ENCODE results near the gene RLBP1. TPM values are rescaled to one million over a fixed set of nuclear protein-coding genes. Genes with fewer than 3 reads are reported as not detected.

The RLBP1 gene
- total and polyA plus RNA-seq, 9 donors: not detected

DNA sequence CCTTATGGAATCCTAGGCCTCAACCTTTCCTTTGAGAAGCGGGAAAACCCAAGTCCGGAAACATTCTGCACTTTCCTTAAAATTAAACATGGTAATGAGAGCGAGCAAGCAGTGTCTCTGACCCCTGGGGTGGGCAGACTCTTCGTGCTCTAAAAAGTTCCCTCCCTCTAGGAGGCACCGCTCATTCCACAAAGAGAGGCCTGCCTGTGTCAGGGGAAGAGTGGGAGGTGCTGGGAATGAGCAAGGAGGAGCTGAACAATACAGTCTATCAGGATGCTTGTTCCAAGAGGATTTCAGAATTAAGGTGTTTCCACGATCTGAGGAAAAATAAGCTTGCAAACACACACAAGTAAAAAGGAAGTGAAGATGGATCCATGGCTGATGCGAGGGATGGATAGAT lies 6.0 kb upstream of the RLBP1 start:
- H3K36me3 ChIP-seq: no peaks in the 10 kb centered on the region
- H3K27ac ChIP-seq: no peak overlapping the region
- no peaks in the 10 kb centered on the region for H3K9me3 ChIP-seq
- no peak for DNase-seq
- WGBS, 3 donors: 61 to 72% (median 64%) methylated on average over 7 of the region's 7 CpGs
- no peaks in the 10 kb centered on the region for H3K4me1 ChIP-seq (ENCODE audit: insufficient read depth)
- H3K4me3 ChIP-seq: no peak overlapping the region
- TF ChIP-seq, protein P1, sequence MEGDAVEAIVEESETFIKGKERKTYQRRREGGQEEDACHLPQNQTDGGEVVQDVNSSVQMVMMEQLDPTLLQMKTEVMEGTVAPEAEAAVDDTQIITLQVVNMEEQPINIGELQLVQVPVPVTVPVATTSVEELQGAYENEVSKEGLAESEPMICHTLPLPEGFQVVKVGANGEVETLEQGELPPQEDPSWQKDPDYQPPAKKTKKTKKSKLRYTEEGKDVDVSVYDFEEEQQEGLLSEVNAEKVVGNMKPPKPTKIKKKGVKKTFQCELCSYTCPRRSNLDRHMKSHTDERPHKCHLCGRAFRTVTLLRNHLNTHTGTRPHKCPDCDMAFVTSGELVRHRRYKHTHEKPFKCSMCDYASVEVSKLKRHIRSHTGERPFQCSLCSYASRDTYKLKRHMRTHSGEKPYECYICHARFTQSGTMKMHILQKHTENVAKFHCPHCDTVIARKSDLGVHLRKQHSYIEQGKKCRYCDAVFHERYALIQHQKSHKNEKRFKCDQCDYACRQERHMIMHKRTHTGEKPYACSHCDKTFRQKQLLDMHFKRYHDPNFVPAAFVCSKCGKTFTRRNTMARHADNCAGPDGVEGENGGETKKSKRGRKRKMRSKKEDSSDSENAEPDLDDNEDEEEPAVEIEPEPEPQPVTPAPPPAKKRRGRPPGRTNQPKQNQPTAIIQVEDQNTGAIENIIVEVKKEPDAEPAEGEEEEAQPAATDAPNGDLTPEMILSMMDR (IDR thresholded peaks at IDR 0.05): no peak
- no peak for TF ChIP-seq POLR2A (IDR thresholded peaks at IDR 0.05)
- no peak for TF ChIP-seq EP300 (IDR thresholded peaks at IDR 0.05)
- intact Hi-C loops (cut with DNase I): no loop called here
- no peaks in the 10 kb centered on the region for H3K27me3 ChIP-seq

DNA sequence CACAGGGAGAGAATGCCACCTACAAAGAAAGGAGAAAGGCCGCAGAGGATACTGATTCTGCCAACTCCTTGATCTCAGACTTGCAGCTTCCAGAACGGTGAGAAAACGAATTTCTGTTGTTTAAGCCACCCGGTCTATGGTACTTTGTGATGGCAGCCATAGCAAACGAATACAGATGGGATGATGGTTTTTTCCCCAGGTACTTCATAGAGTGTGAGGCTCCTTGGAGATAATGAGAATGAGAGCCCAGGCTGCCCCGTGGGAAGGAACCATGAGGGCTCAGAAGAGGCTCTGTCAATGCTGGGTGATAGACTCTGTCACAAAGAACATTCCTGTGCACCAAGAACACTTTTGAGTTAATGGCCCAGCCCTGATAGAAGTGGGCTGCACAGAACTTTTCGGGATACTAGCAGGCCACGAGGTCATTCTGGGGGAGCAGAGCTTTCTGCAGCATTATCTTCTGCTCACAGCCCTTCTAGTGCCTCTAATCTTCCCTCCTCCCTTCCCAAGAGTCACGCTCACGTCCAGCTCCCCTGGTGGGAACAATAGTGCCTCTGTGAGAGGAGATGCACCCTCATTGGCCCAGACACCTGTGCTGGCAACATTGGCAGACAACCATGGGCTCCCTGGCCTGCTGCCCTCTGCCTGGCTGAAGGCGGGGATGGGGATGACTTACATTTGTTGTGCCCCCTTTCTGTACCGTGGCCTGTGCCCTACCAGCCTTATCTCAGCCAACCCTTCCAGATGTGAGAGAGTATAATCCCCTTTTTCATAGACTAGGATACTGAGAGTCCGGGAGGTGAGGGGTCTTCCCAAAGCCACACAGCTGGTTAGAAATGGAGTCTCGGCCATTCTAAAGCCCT lies 5.2 kb upstream of the RLBP1 start:
- Histone ChIP-seq H3K36me3 (no peaks in the 10 kb centered on the region), H3K27ac (no peak overlapping the region), H3K4me1 (ENCODE audit: insufficient read depth) (no peaks in the 10 kb centered on the region), H3K4me3 (no peak overlapping the region), H3K27me3 (no peaks in the 10 kb centered on the region), H3K9me3 (no peaks in the 10 kb centered on the region)
- 81 to 84% (median 82%) methylated on average over 14 of the region's 14 CpGs for WGBS, 3 donors
- intact Hi-C loops (cut with DNase I): no loop called here
- TF ChIP-seq POLR2A (IDR thresholded peaks at IDR 0.05) (no peak), EP300 (IDR thresholded peaks at IDR 0.05) (no peak)
- TF ChIP-seq, protein P1 (IDR thresholded peaks at IDR 0.05): no peak
- DNase-seq: no peak

DNA sequence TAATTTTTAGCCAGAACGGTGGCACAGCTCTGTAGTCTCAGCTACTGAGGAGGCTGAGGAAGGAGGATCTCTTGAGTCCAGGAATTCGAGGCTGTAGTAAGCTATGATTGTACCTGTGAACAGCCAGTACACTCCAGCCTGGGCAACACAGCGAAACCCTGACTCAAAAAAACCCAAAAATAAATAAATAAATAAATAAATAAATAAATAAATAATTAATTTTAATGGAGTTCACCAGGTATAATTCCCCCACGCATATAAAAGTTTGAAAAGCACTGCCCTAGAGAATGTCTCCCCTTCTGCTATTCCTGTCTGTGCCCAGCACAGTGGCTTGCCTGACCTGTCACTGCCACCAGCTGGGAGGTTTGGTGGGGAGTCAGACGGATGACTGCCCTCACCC lies 4.2 kb upstream of the RLBP1 start:
- 88 to 96% (median 90%) methylated on average over 5 of the region's 5 CpGs for WGBS, 3 donors
- intact Hi-C loops (cut with DNase I): no loop called here

GRCh38 chr15:89218531-89218930 lies 2.8 kb downstream of the RLBP1 start:
- TF ChIP-seq EP300 (IDR thresholded peaks at IDR 0.05) (no peak), POLR2A (IDR thresholded peaks at IDR 0.05) (no peak)
- TF ChIP-seq, protein P1 (IDR thresholded peaks at IDR 0.05): no peak
- no peak overlapping the region for H3K27ac ChIP-seq
- WGBS, 3 donors: 73 to 83% (median 78%) methylated on average over 8 of the region's 8 CpGs
- no peak overlapping the region for H3K4me3 ChIP-seq
- H3K27me3 ChIP-seq: no peaks in the 10 kb centered on the region
- no peaks in the 10 kb centered on the region for H3K9me3 ChIP-seq
- intact Hi-C loops (cut with DNase I): loop anchor here in 1 of 4 donors (10.0 kb wide), 1 partner anchor 216 kb away; no protein-coding TSS in a partner anchor
- H3K4me1 ChIP-seq (ENCODE audit: insufficient read depth): no peaks in the 10 kb centered on the region
- no peaks in the 10 kb centered on the region for H3K36me3 ChIP-seq
- no peak for DNase-seq

More for the DNA sequence above, 4.2 kb upstream of the RLBP1 start:
- Histone ChIP-seq H3K36me3 (no peaks in the 10 kb centered on the region), H3K27ac (no peak overlapping the region), H3K9me3 (no peaks in the 10 kb centered on the region), H3K27me3 (no peaks in the 10 kb centered on the region), H3K4me3 (no peak overlapping the region), H3K4me1 (ENCODE audit: insufficient read depth) (no peaks in the 10 kb centered on the region)
- TF ChIP-seq, protein P1 (IDR thresholded peaks at IDR 0.05): no peak
- DNase-seq: no peak

Measured in ovary (tissue), 9 donors.